ENCODE data around the gene TFPI. TPM values are rescaled to one million over a fixed set of nuclear protein-coding genes. Genes with fewer than 3 reads are reported as not detected.

Gene TFPI
- total RNA-seq (2021), result 8.4 to 10.2 TPM (median 8.9 TPM) in 3 replicates
- percentile 58 among the genes with signal in this experiment for Bru-seq, nascent RNA
- long read RNA-seq, experiment 1, transcript TFPI-203 (8 exons, 3,649 nt), result major isoform, 6 of 70 reads
- long read RNA-seq, experiment 1, partial matches to known transcripts, result 8 of 70 reads
- long read RNA-seq, experiment 1, other reads (novel, unspliced or antisense), result 56 of 70 reads
- long read RNA-seq, experiment 2, partial matches to known transcripts, result 6 of 34 reads
- long read RNA-seq, experiment 2, other reads (novel, unspliced or antisense), result 28 of 34 reads
- long read RNA-seq, experiment 3, transcript TFPI-203 (8 exons, 3,649 nt), result major isoform, 5 of 11 reads
- long read RNA-seq, experiment 3, partial matches to known transcripts, result 0 of 11 reads
- long read RNA-seq, experiment 3, other reads (novel, unspliced or antisense), result 6 of 11 reads

- DNase-seq (ENCODE audit: low spot score) (no peak), ATAC-seq (peak; percentile 87)
- H3K27me3 Mint-ChIP-seq (ENCODE audit: low read depth), result no peaks in the 10 kb centered on the region
- CTCF ChIA-PET, result interaction anchor here (2.3 kb wide), 1 partner anchor 54 kb away, joined by 10 read pairs; no protein-coding TSS in a partner anchor
- peaks cover 5% of the 10 kb centered on the region for H3K9me3 Mint-ChIP-seq
- H3K27ac Mint-ChIP-seq, result peak within 1 kb of the TSS; percentile 88
- POLR2A ChIA-PET, result interaction anchor here (0.7 kb wide), 1 partner anchor 10 kb away, joined by 3 read pairs; no protein-coding TSS in a partner anchor
- 0 out of 2 replicates have a peak within 1 kb of the TSS, but pooled peaks have one; percentile 24 for H3K4me3 Mint-ChIP-seq
- H3K36me3 Mint-ChIP-seq, result peaks cover 16% of the 10 kb centered on the region
- TF ChIP-seq ZNF396 (CRISPR knock-in tag; IDR thresholded peaks at IDR 0.05; ENCODE audit: borderline replicate concordance) (no peak), MYBL2 (CRISPR knock-in tag; IDR thresholded peaks at IDR 0.05) (no peak), ATF1 (CRISPR knock-in tag; IDR thresholded peaks at IDR 0.05) (no peak), NFE2L1 (CRISPR knock-in tag; IDR thresholded peaks at IDR 0.05) (no peak), KAT7 (CRISPR knock-in tag; IDR thresholded peaks at IDR 0.05; ENCODE audit: borderline replicate concordance) (no peak), HMGA2 (CRISPR knock-in tag; IDR thresholded peaks at IDR 0.05) (no peak)
- H3K4me1 Mint-ChIP-seq, result peaks cover 25% of the 10 kb centered on the region
Measured at GRCh38 chr2:187554011-187554703, at the start of gene TFPI. Gene TFPI (minus strand): TSS chr2:187554435. CDS start chr2:187503768, 50,667 bp downstream.

- CTCF ChIA-PET, result interaction anchor here (1.4 to 1.7 kb wide), 3 partner anchors 13 to 95 kb away, joined by 4 to 8 read pairs (median 5); no protein-coding TSS in a partner anchor
- ATAC-seq, result no peak
- H3K4me1 Mint-ChIP-seq, result peaks cover 11% of the 10 kb centered on the region
- no peak overlapping the region for H3K27ac Mint-ChIP-seq
- no peak for DNase-seq (ENCODE audit: low spot score)
- POLR2A ChIA-PET, result interaction anchor here (0.6 kb wide), 1 partner anchor 225 kb away, joined by 3 read pairs; no protein-coding TSS in a partner anchor
- no peak for TF ChIP-seq FOXP4 (CRISPR knock-in tag; IDR thresholded peaks at IDR 0.05)
- no peak for TF ChIP-seq ZNF121 (CRISPR knock-in tag; IDR thresholded peaks at IDR 0.05)
- TF ChIP-seq ZNF671 (CRISPR knock-in tag; IDR thresholded peaks at IDR 0.05), result no peak
- TF ChIP-seq ZNF512 (CRISPR knock-in tag; IDR thresholded peaks at IDR 0.05; ENCODE audit: borderline replicate concordance), result no peak
- TF ChIP-seq NFYB (CRISPR knock-in tag; conservative IDR thresholded peaks at IDR 0.05; ENCODE audit: low read depth), result no peak
- TF ChIP-seq USF1 (CRISPR knock-in tag; IDR thresholded peaks at IDR 0.05), result no peak
- no peak for TF ChIP-seq HMGA2 (CRISPR knock-in tag; IDR thresholded peaks at IDR 0.05)
- no peak for TF ChIP-seq ARID4B (CRISPR knock-in tag; IDR thresholded peaks at IDR 0.05; ENCODE audit: borderline replicate concordance)
- TF ChIP-seq KAT7 (CRISPR knock-in tag; IDR thresholded peaks at IDR 0.05; ENCODE audit: borderline replicate concordance), result no peak
- TF ChIP-seq ZNF219 (CRISPR knock-in tag; IDR thresholded peaks at IDR 0.05; ENCODE audit: borderline replicate concordance), result no peak
- no peak for TF ChIP-seq NFATC4 (CRISPR knock-in tag; IDR thresholded peaks at IDR 0.05)
- TF ChIP-seq ATF3 (CRISPR knock-in tag; conservative IDR thresholded peaks at IDR 0.05), result no peak
- no peak for TF ChIP-seq JUN (CRISPR knock-in tag; IDR thresholded peaks at IDR 0.05)
- TF ChIP-seq ATF6 (CRISPR knock-in tag; IDR thresholded peaks at IDR 0.05), result no peak
- H3K4me3 Mint-ChIP-seq, result no peak overlapping the region
- H3K36me3 Mint-ChIP-seq, result peaks cover 12% of the 10 kb centered on the region
- H3K27me3 Mint-ChIP-seq (ENCODE audit: low read depth), result peaks cover 15% of the 10 kb centered on the region
- peaks cover 22% of the 10 kb centered on the region for H3K9me3 Mint-ChIP-seq
Measured at GRCh38 chr2:187594801-187595200, 40.6 kb upstream of the TFPI start.
